GM23338 (cell line): Measurements from ENCODE around the gene HMOX1. TPM values are rescaled to one million over a fixed set of nuclear protein-coding genes. Genes with fewer than 3 reads are reported as not detected.

Experiments
- ATAC-seq: fragments of 200-7000 bp; cut with Tn5 transposase; 3 replicates; pipeline ENCODE4 v1.9.1; 2020
- DNase-seq: peaks from one replicate; pipeline ENCODE4 v3.0.0-alpha.2; 2015; ENCODE audit warnings: low spot score
- H2AFZ ChIP-seq: fragments of 200-600 bp; sonication (generic); 2 replicates; pipeline ENCODE4 v1.8.0; 2016; ENCODE audit warnings: antibody characterized with exemption, mild to moderate bottlenecking, moderate library complexity
- H3F3A ChIP-seq: fragments of 200-600 bp; sonication (generic); replicated peaks from 2 replicates; pipeline ENCODE4 v1.8.0; 2017; ENCODE audit warnings: antibody characterized with exemption, mixed run types, low read depth
- H3K27ac ChIP-seq: fragments of 200-600 bp; sonication (generic); 2 replicates; pipeline ENCODE4 v1.6.1; 2016; ENCODE audit warnings: low read depth
- H3K27me3 ChIP-seq: fragments of 200-600 bp; sonication (generic); 2 replicates; pipeline ENCODE4 v1.8.0; 2016; ENCODE audit warnings: mild to moderate bottlenecking, mixed run types, moderate library complexity; ENCODE audit not compliant: insufficient read depth
- H3K36me3 ChIP-seq: fragments of 200-600 bp; sonication (generic); 2 replicates; pipeline ENCODE4 v1.8.0; 2016; ENCODE audit warnings: mild to moderate bottlenecking; ENCODE audit not compliant: insufficient read depth
- H3K4me1 ChIP-seq: fragments of 200-600 bp; sonication (generic); 2 replicates; pipeline ENCODE4 v1.8.0; 2016; ENCODE audit warnings: mild to moderate bottlenecking, moderate library complexity; ENCODE audit not compliant: insufficient read depth
- H3K4me2 ChIP-seq: fragments of 200-600 bp; sonication (generic); 2 replicates; pipeline ENCODE4 v1.7.1; 2017; ENCODE audit warnings: mixed run types
- H3K4me3 ChIP-seq: fragments of 200-600 bp; sonication (generic); 2 replicates; pipeline ENCODE4 v1.6.1; 2016; ENCODE audit warnings: mixed run types
- H3K79me2 ChIP-seq: fragments of 200-600 bp; sonication (generic); replicated peaks from 2 replicates; pipeline ENCODE4 v1.8.0; 2017; ENCODE audit warnings: mild to moderate bottlenecking; ENCODE audit not compliant: insufficient read depth
- H3K9me2 ChIP-seq: fragments of 200-600 bp; sonication (generic); 2 replicates; pipeline ENCODE4 v1.8.0; 2017; ENCODE audit not compliant: insufficient read depth
- H4K20me1 ChIP-seq: fragments of 200-600 bp; sonication (generic); replicated peaks from 2 replicates; pipeline ENCODE4 v1.8.0; 2017; ENCODE audit warnings: mild to moderate bottlenecking; ENCODE audit not compliant: insufficient read depth
- H3K27ac Mint-ChIP-seq: 2 replicates; pipeline ENCODE4 v1.8.0; 2020; ENCODE audit warnings: inconsistent platforms, mild to moderate bottlenecking, moderate library complexity, mixed read lengths
- H3K27me3 Mint-ChIP-seq: 3 replicates; pipeline ENCODE4 v1.8.0; 2022; ENCODE audit warnings: low read depth, mild to moderate bottlenecking, moderate library complexity, mixed read lengths, inconsistent platforms; ENCODE audit not compliant: insufficient read depth, poor library complexity
- H3K36me3 Mint-ChIP-seq: 3 replicates; pipeline ENCODE4 v1.8.0; 2021; ENCODE audit warnings: low read depth, mild to moderate bottlenecking, inconsistent platforms, moderate library complexity, mixed read lengths
- H3K4me1 Mint-ChIP-seq: 3 replicates; pipeline ENCODE4 v1.8.0; 2020; ENCODE audit warnings: mild to moderate bottlenecking, inconsistent platforms, mixed read lengths
- H3K4me3 Mint-ChIP-seq: 3 replicates; pipeline ENCODE4 v1.8.0; 2021; ENCODE audit warnings: moderate library complexity, mild to moderate bottlenecking, inconsistent platforms, mixed read lengths
- H3K9me3 Mint-ChIP-seq: 3 replicates; pipeline ENCODE4 v1.8.0; 2020; ENCODE audit warnings: moderate library complexity, mild to moderate bottlenecking, inconsistent platforms, mixed read lengths
- CREB1 ChIP-seq: fragments of 250-450 bp; sonication (Bioruptor Pico); IDR thresholded peaks from 2 replicates; pipeline ENCODE4 v1.5.0; 2020; ENCODE audit warnings: low read depth, mild to moderate bottlenecking, moderate library complexity
- NANOG ChIP-seq: IDR thresholded peaks from 2 replicates; pipeline ENCODE4 v1.6.1; 2016; ENCODE audit warnings: antibody characterized with exemption, borderline replicate concordance
- STAT1 ChIP-seq: IDR thresholded peaks from one replicate; pipeline ENCODE4 v1.6.1; 2016; ENCODE audit warnings: antibody characterized with exemption; ENCODE audit not compliant: unreplicated experiment
- ZNF462 ChIP-seq: fragments of 250-450 bp; sonication (Bioruptor Pico); IDR thresholded peaks from 2 replicates; pipeline ENCODE4 v1.5.0; 2020; ENCODE audit warnings: mild to moderate bottlenecking, moderate library complexity
- polyA plus RNA-seq: library from polyadenylated mRNA; unstranded; fragments of >200 nt; fragmentation: Nextera tagmentation; extraction: Ambion mirVana; gene quantifications from 2 replicates; pipeline ENCODE4 v1.2.1, GENCODE V29; 2016
- total RNA-seq: library from RNA; depleted of rRNA; stranded (reverse); fragments of >200 nt; shearing (Covaris generic); gene quantifications from 2 replicates; pipeline ENCODE4 v1.2.3, GENCODE V29; 2014
- TF ChIP-seq, protein P1 (sequence below), 2 experiments: fragments of 200-600 bp in 1 of 2; sonication (generic) in 1 of 2; conservative IDR thresholded peaks; 2 replicates each; pipeline versions ENCODE4 v1.5.1 to v1.6.1; 2016 to 2017; ENCODE audit warnings: antibody characterized with exemption in 2 of 2, low read depth in 2 of 2, mild to moderate bottlenecking in 2 of 2, moderate library complexity in 1 of 2

Gene HMOX1
- total and polyA plus RNA-seq, 2 experiments from 2014 or later, result 10.9 to 22.6 TPM

DNA sequence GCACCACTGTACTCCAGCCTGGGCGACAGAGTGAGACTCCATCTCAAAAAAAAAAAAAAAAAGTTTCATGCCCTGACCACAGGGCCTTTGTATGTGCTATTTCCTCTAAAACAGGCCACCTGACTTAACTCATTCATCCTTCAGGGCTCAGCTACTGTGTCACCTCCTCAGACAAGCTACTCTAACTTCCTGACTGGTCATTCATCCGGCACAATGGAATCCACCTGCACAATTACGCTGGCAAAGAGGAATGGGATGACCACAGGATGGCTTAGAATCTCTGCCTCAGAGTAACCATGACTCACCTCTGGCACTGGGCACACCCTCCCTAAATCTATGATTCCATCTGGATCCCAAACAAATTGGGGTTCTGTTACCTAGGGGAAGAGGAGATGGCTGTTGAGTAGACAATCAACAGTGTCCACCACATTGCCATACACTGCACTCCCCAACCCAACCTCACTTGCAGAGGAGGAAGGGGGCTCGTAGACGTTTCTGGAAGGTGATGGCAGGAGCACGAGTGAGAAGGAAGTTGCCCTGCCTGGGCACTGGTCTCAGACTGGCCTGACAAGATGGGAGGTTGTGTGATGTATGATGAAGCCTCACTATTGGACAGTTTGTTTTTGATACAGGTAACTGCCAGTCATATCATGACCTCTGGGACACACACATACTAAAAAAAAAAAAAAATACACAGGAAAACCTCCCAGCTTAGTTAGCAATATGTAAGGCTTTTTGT, 22.8 kb upstream of the HMOX1 start:
- Histone ChIP-seq H3F3A (no peaks in the 10 kb centered on the region), H3K4me2 (no peak overlapping the region), H2AFZ (no peak overlapping the region), H3K79me2 (no peaks in the 10 kb centered on the region), H3K27me3 (no peaks in the 10 kb centered on the region), H3K4me3 (no peak overlapping the region), H3K4me1 (no peaks in the 10 kb centered on the region), H3K36me3 (no peaks in the 10 kb centered on the region), H3K9me2 (no peaks in the 10 kb centered on the region), H3K27ac (no peak overlapping the region), H4K20me1 (no peaks in the 10 kb centered on the region)
- Mint-ChIP-seq H3K4me1 (no peaks in the 10 kb centered on the region), H3K27me3 (peaks cover 10% of the 10 kb centered on the region), H3K27ac (no peak overlapping the region), H3K36me3 (no peaks in the 10 kb centered on the region), H3K4me3 (no peak overlapping the region), H3K9me3 (no peaks in the 10 kb centered on the region; the same call in 2 of the 3 replicates)
- ATAC-seq (no peak), DNase-seq (no peak)
- TF ChIP-seq ZNF462 (CRISPR knock-in tag) (no peak), CREB1 (CRISPR knock-in tag) (no peak), NANOG (no peak), STAT1 (no peak)
- TF ChIP-seq, protein P1, sequence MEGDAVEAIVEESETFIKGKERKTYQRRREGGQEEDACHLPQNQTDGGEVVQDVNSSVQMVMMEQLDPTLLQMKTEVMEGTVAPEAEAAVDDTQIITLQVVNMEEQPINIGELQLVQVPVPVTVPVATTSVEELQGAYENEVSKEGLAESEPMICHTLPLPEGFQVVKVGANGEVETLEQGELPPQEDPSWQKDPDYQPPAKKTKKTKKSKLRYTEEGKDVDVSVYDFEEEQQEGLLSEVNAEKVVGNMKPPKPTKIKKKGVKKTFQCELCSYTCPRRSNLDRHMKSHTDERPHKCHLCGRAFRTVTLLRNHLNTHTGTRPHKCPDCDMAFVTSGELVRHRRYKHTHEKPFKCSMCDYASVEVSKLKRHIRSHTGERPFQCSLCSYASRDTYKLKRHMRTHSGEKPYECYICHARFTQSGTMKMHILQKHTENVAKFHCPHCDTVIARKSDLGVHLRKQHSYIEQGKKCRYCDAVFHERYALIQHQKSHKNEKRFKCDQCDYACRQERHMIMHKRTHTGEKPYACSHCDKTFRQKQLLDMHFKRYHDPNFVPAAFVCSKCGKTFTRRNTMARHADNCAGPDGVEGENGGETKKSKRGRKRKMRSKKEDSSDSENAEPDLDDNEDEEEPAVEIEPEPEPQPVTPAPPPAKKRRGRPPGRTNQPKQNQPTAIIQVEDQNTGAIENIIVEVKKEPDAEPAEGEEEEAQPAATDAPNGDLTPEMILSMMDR (conservative IDR thresholded peaks at IDR 0.05; ENCODE audit: low read depth in 2 of 2), result no peak
